BJ (cell line): ENCODE data around the gene TALDO1. TPM values are rescaled to one million over a fixed set of nuclear protein-coding genes. Genes with fewer than 3 reads are reported as not detected.
"Not testable (repeated sequence)": the region's sequence is repeated elsewhere in the genome, so short reads cannot be mapped to it uniquely, and the experiment has no call there.

Source experiments
- CTCF ChIA-PET: fragments of 350-600 bp; formaldehyde crosslinking; extraction: SDS; loops from one replicate; lab custom pipeline; 2021; ENCODE audit warnings: antibody characterized with exemption, inconsistent platforms; lab: Yijun Ruan, JAX
- POLR2A ChIA-PET: fragments of 300-600 bp; sonication (Branson Sonifier 250); formaldehyde crosslinking; extraction: SDS; loops from one replicate; lab custom pipeline; 2021; ENCODE audit warnings: antibody characterized with exemption; lab: Charles Lee
- DNase-seq: peaks from one replicate; pipeline ENCODE4 v3.0.0-alpha.2; 2011; ENCODE audit warnings: low read depth
- H3K27me3 ChIP-seq: 2 replicates; pipeline ENCODE4 v1.6.0; 2011; ENCODE audit warnings: low read length; ENCODE audit not compliant: control insufficient read depth, insufficient read depth
- H3K36me3 ChIP-seq: 2 replicates; pipeline ENCODE4 v1.5.1; 2011; ENCODE audit warnings: low read length; ENCODE audit not compliant: control insufficient read depth, insufficient read depth
- H3K4me3 ChIP-seq: 2 replicates; pipeline ENCODE4 v1.5.1; 2011; ENCODE audit warnings: low read depth, mild to moderate bottlenecking, control low read depth, low read length
- CTCF ChIP-seq: IDR thresholded peaks from 2 replicates; pipeline ENCODE4 v1.5.1; 2011; ENCODE audit warnings: low read depth, mild to moderate bottlenecking, control low read depth, inconsistent platforms, low read length, moderate library complexity; ENCODE audit not compliant: insufficient read depth
- polyA plus RNA-seq: library from polyadenylated mRNA; depleted of rRNA; stranded (reverse); fragments of >200 nt; gene quantifications from 2 replicates; pipeline ENCODE4 v1.2.3, GENCODE V29; 2011

The TALDO1 gene
- polyA plus RNA-seq, 1 experiment: 278 TPM

DNA sequence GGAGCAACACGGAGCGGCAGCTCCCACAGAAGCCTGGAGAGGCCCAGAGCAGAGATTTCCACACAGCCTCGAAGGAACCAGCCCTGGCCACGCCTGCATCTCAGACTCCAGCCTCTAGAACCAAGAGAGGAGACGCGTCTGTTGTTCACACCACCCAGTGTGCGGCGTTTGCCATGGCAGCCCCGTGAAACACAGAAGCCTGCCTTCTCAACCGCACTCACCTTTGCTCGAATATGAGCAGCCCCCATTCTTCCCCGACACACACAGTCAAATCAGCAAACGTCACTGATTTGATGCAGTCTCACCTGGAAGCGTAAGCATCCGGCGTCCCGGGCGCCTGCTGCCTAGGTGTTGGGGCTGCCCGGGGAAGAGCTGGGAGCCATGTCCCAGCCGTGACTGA lies 14.2 kb upstream of the TALDO1 start:
- H3K36me3 ChIP-seq: no peaks in the 10 kb centered on the region
- no peak for DNase-seq
- TF ChIP-seq CTCF: no peak
- ChIA-PET CTCF (interaction anchor here (2.3 kb wide), 1 partner anchor 14 kb away, joined by 8 read pairs; the partner anchor contains the start of gene TALDO1), POLR2A (no interaction called here)
- no peak overlapping the region for H3K4me3 ChIP-seq
- peaks cover 1% of the 10 kb centered on the region for H3K27me3 ChIP-seq

DNA sequence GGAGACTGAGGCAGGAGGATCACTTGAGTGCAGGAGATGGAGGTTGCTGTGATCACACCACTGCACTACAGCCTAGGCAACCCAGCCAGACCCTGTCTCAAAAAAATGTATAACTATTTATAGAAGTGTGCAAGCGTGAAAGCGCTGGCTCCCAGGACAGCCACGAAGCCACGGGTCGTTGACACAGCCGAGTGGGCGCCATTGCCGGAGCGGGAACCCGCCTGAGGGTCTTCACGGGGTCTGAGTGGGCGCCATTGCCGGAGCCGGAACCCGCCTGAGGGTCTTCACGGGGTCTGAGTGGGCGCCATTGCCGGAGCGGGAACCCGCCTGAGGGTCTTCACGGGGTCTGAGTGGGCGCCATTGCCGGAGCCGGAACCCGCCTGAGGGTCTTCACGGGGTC lies 12.7 kb upstream of the TALDO1 start:
- H3K27me3 ChIP-seq, DNase-seq, CTCF ChIA-PET, H3K36me3 ChIP-seq, H3K4me3 ChIP-seq, POLR2A ChIA-PET: not testable (repeated sequence)

DNA sequence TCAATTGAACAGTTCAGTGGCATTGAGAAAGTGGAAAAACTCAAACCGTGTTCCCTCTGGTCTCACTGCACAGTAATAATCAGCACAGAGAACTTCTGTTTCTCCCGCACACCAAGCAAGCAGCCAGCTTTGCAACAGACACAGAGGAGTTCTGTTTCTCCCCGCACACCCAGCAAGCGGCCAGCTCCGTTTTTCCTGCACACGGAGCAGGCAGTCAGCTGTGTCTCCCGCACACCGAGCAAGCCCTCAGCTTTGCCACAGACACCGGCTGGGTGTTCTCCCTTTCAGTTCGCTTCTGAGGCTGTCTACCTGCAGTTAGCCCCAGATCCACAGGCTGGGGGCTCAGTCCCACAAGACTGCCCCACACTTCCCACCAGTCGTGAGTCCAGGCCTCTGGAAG lies 9.9 kb upstream of the TALDO1 start:
- no peak for DNase-seq
- Histone ChIP-seq H3K4me3 (no peak overlapping the region), H3K36me3 (no peaks in the 10 kb centered on the region), H3K27me3 (peaks cover 1% of the 10 kb centered on the region)
- POLR2A ChIA-PET: no interaction called here
- TF ChIP-seq CTCF: no peak
- CTCF ChIA-PET: interaction anchor here (0.9 to 3.4 kb wide), 2 partner anchors 10 kb away, joined by 4 to 22 read pairs; partner anchors contain the start of gene TALDO1

DNA sequence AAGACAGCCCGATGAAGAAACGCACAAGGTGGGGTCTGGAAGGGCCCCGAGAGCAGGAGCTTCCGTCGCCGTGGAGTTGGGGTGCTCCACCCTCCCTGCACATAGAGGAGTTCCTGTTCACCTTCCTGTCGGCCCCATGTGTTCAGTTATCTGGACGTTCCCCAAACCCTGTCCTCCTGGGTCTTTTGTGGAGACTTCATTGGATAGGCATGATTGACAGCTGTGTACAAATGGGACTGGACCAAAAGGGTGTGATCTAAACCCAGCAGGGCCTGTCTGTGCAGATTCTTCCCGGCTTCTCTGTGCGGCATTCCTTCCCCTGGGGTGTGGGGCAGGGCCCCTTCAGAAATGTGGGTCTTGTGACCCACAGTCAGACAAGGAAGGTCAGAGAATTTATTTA lies 9.4 kb upstream of the TALDO1 start:
- POLR2A ChIA-PET, H3K36me3 ChIP-seq, H3K27me3 ChIP-seq, H3K4me3 ChIP-seq, DNase-seq: not testable (repeated sequence)
- CTCF ChIA-PET: interaction anchor here (0.9 to 3.4 kb wide), 2 partner anchors 9 to 10 kb away, joined by 4 to 22 read pairs; partner anchors contain the start of gene TALDO1

- no peak for TF ChIP-seq CTCF
- POLR2A ChIA-PET: no interaction called here
Observed at GRCh38 chr11:742156-742546, 5.1 kb upstream of the TALDO1 start.

GRCh38 chr11:742571-743201 lies 4.6 kb upstream of the TALDO1 start:
- POLR2A ChIA-PET: no interaction called here
- CTCF ChIA-PET: no interaction called here

More at GRCh38 chr11:742156-742546, 5.1 kb upstream of the TALDO1 start:
- DNase-seq: no peak
- no peaks in the 10 kb centered on the region for H3K27me3 ChIP-seq
- no peaks in the 10 kb centered on the region for H3K36me3 ChIP-seq
- H3K4me3 ChIP-seq: no peak overlapping the region
- CTCF ChIA-PET: no interaction called here

More at GRCh38 chr11:742571-743201, 4.6 kb upstream of the TALDO1 start:
- Histone ChIP-seq H3K36me3 (no peaks in the 10 kb centered on the region), H3K27me3 (no peaks in the 10 kb centered on the region), H3K4me3 (no peak overlapping the region)
- TF ChIP-seq CTCF: no peak
- DNase-seq: no peak
